Coronary artery (tissue), 2 donors: ENCODE measurements around the gene TBC1D4.

Source experiments
- DNase-seq: peaks from one replicate; pipeline ENCODE4 v3.0.0-alpha.2; 2017; ENCODE audit warnings: low spot score
- H3K27ac ChIP-seq, 2 donors: fragments of 200-600 bp; sonication (generic); one replicate each; pipeline ENCODE4 v1.5.1; 2016 to 2019
- H3K4me3 ChIP-seq: fragments of 200-600 bp; sonication (generic); 2 replicates; pipeline ENCODE4 v1.5.1; 2016; ENCODE audit warnings: mild to moderate bottlenecking, moderate library complexity
- TF ChIP-seq, protein P1 (sequence below): fragments of 200-600 bp; sonication (generic); IDR thresholded peaks from one replicate; pipeline ENCODE4 v1.5.1; 2019; ENCODE audit warnings: antibody characterized with exemption

Gene TBC1D4

GRCh38 chr13:75411924-75412537 lies 69.9 kb downstream of the TBC1D4 start:
- TF ChIP-seq, protein P1, sequence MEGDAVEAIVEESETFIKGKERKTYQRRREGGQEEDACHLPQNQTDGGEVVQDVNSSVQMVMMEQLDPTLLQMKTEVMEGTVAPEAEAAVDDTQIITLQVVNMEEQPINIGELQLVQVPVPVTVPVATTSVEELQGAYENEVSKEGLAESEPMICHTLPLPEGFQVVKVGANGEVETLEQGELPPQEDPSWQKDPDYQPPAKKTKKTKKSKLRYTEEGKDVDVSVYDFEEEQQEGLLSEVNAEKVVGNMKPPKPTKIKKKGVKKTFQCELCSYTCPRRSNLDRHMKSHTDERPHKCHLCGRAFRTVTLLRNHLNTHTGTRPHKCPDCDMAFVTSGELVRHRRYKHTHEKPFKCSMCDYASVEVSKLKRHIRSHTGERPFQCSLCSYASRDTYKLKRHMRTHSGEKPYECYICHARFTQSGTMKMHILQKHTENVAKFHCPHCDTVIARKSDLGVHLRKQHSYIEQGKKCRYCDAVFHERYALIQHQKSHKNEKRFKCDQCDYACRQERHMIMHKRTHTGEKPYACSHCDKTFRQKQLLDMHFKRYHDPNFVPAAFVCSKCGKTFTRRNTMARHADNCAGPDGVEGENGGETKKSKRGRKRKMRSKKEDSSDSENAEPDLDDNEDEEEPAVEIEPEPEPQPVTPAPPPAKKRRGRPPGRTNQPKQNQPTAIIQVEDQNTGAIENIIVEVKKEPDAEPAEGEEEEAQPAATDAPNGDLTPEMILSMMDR = no peak
- Histone ChIP-seq H3K27ac (no peak overlapping the region), H3K4me3 (no peak overlapping the region)
- DNase-seq = no peak

- DNase-seq = no peak
Observed at GRCh38 chr13:75410207-75410606, 71.8 kb downstream of the TBC1D4 start.

DNA sequence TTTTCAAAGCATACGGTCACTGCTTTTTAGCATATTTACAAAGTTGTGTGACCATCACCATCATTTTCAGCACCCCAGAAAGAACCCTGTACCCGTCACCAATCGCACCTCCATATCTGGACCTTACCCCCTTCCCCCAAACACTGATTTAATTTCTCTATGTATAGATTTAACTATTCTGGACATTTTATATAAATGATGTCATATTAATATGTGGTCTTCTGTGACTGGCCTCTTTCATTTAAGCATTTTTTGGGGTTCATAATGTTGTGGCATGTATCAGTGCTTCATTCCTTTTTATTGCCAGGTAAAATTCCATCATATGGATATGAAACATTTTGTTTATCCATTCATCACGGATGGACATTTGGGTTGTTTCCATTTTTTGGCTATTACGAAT lies 74.0 kb downstream of the TBC1D4 start:
- TF ChIP-seq, protein P1 = no peak
- DNase-seq = no peak
- Histone ChIP-seq H3K4me3 (no peak overlapping the region), H3K27ac (no peak overlapping the region)

More at GRCh38 chr13:75410207-75410606, 71.8 kb downstream of the TBC1D4 start:
- no peak overlapping the region for H3K4me3 ChIP-seq
- TF ChIP-seq, protein P1 = no peak
- H3K27ac ChIP-seq = no peak overlapping the region

GRCh38 chr13:75407473-75407872 lies 74.5 kb downstream of the TBC1D4 start:
- TF ChIP-seq, protein P1 = no peak
- DNase-seq = no peak
- no peak overlapping the region for H3K4me3 ChIP-seq
- no peak overlapping the region for H3K27ac ChIP-seq

DNA sequence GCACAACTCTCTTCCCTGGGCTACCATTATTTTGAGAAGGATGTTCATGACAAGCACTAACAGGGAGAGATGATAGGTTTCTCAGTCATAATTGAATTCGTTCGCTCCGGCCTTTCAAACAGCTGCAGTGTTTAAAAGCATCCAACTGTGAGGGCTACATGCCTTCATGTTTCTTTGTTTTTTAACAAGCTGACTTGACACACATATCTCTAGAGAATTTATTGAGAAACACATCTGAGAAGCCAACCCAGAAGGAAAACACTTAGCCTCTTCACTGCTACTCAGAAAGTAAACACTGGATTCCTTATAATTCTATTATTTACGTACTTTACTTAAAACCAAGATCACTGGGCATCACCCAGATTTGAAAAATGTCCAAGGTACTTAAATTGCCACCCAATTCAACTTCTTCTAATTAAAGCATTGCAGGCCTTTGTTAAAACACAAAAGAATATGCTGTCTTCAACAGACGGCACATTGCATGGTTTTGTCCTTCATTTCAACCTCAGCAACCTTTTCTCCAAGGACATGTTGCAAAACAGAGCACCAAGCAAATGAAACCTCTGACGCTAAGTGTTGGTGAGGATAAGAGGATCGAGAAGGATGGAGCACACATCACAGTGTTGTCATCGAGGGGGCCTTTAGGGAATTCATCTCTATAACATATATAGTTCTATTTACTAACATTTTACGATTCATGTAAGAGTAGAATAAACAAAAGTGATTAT lies 75.8 kb downstream of the TBC1D4 start:
- Histone ChIP-seq H3K27ac (no peak overlapping the region), H3K4me3 (no peak overlapping the region)
- no peak for DNase-seq
- TF ChIP-seq, protein P1 = no peak

GRCh38 chr13:75404726-75405125 lies 77.2 kb downstream of the TBC1D4 start:
- no peak overlapping the region for H3K27ac ChIP-seq
- H3K4me3 ChIP-seq = no peak overlapping the region
- no peak for DNase-seq
- TF ChIP-seq, protein P1 = no peak

DNA sequence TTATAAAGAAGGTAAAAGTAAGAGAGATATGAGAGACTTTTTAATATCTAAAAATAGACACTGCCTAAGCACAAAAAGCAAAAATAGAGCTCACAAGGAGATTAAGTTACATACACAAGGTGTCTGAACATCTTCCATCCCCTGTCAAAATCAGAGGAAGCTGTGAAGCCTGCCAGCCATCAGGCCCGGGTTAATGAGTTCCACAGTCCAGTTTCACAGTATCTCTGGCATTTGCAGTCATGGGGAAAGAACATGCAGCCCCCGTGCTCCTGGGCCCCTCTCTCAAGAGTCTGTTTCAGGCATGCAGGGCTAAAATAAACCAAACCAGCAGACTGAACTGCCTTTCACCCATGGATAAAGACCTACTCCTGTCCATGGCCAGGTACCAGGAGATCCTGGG lies 79.2 kb downstream of the TBC1D4 start:
- no peak for DNase-seq
- TF ChIP-seq, protein P1 = no peak
- Histone ChIP-seq H3K27ac (no peak overlapping the region), H3K4me3 (no peak overlapping the region)
